Activated B cell treated with CpG ODN at 0.5 μM for 24 hours (primary cell): Measurements from ENCODE around the gene ANTXR2. TPM values are rescaled to one million over a fixed set of nuclear protein-coding genes. Genes with fewer than 3 reads are reported as not detected.
"Not testable (repeated sequence)": the region's sequence is repeated elsewhere in the genome, so short reads cannot be mapped to it uniquely, and the experiment has no call there.

Source experiments
- ATAC-seq: fragments of 200-7000 bp; cut with Tn5 transposase; one replicate; pipeline ENCODE4 v1.10.0; 2021; ENCODE audit warnings: low read depth, mild to moderate bottlenecking, moderate library complexity
- CTCF ChIA-PET: fragments of 350-600 bp; sonication (Branson Sonifier 250); formaldehyde crosslinking; loops from one replicate; lab custom pipeline; 2021; ENCODE audit warnings: antibody characterized with exemption; lab: Charles Lee
- POLR2A ChIA-PET: fragments of 350-600 bp; sonication (Branson Sonifier 250); formaldehyde crosslinking; loops from one replicate; lab custom pipeline; 2021; ENCODE audit warnings: antibody characterized with exemption; lab: Charles Lee
- DNase-seq: peaks from one replicate; pipeline ENCODE4 v3.0.0; 2022
- H3K27ac Mint-ChIP-seq: one replicate; pipeline ENCODE4 v1.8.0; 2020; ENCODE audit warnings: mixed read lengths
- H3K27me3 Mint-ChIP-seq: one replicate; pipeline ENCODE4 v1.8.0; 2021; ENCODE audit warnings: mixed read lengths
- H3K36me3 Mint-ChIP-seq: one replicate; pipeline ENCODE4 v1.8.0; 2021; ENCODE audit warnings: low read depth, mixed read lengths
- H3K4me1 Mint-ChIP-seq: one replicate; pipeline ENCODE4 v1.8.0; 2021; ENCODE audit warnings: mixed read lengths
- H3K4me3 Mint-ChIP-seq: one replicate; pipeline ENCODE4 v1.8.0; 2020; ENCODE audit warnings: mild to moderate bottlenecking, mixed read lengths
- H3K9me3 Mint-ChIP-seq: one replicate; pipeline ENCODE4 v1.8.0; 2020; ENCODE audit warnings: mixed read lengths
- CTCF ChIP-seq: fragments of 200-600 bp; IDR thresholded peaks from one replicate; pipeline ENCODE4 v1.8.0; 2022; ENCODE audit warnings: antibody characterized with exemption, mild to moderate bottlenecking
- intact Hi-C: fragments of 100-400 bp; cut with micrococcal nuclease; formaldehyde crosslinking; loops from one replicate; pipeline ENCODE4 v1.15.1; 2024
- total RNA-seq: library from RNA; stranded (reverse); gene quantifications from 2 replicates; pipeline ENCODE4 v1.2.3, GENCODE V29; 2022

ANTXR2 gene
- total RNA-seq, 1 donor from 2014 or later, result 19.6 TPM

- ATAC-seq, result no peak
- no peaks in the 10 kb centered on the region for H3K27me3 Mint-ChIP-seq
- CTCF ChIA-PET, result no interaction called here
- no peak overlapping the region for H3K27ac Mint-ChIP-seq
- H3K9me3 Mint-ChIP-seq, result no peaks in the 10 kb centered on the region
- TF ChIP-seq CTCF, result no peak
- peaks cover 42% of the 10 kb centered on the region for H3K36me3 Mint-ChIP-seq
- H3K4me1 Mint-ChIP-seq, result peaks cover 48% of the 10 kb centered on the region
- intact Hi-C loops, result no loop called here
- POLR2A ChIA-PET, result interaction anchor here (1.0 kb wide), 1 partner anchor 211 kb away, joined by 4 read pairs; no protein-coding TSS in a partner anchor
- DNase-seq, result no peak
- no peak overlapping the region for H3K4me3 Mint-ChIP-seq
These were observed 81.4 kb downstream of the ANTXR2 start for GRCh38 chr4:79991601-79992000.

GRCh38 chr4:79991100-79991499, 81.9 kb downstream of the ANTXR2 start:
- H3K9me3 Mint-ChIP-seq, H3K27me3 Mint-ChIP-seq, H3K27ac Mint-ChIP-seq, ATAC-seq, H3K4me3 Mint-ChIP-seq, intact Hi-C loops, CTCF ChIA-PET, DNase-seq: not testable (repeated sequence)
- Mint-ChIP-seq H3K36me3 (peaks cover 41% of the 10 kb centered on the region), H3K4me1 (peaks cover 48% of the 10 kb centered on the region)
- POLR2A ChIA-PET, result interaction anchor here (1.0 kb wide), 1 partner anchor 211 kb away, joined by 4 read pairs; no protein-coding TSS in a partner anchor

- no peaks in the 10 kb centered on the region for H3K9me3 Mint-ChIP-seq
These were observed 85.6 kb downstream of the ANTXR2 start for GRCh38 chr4:79987401-79987800.

GRCh38 chr4:79983431-79983830, 89.6 kb downstream of the ANTXR2 start:
- Mint-ChIP-seq H3K9me3 (no peaks in the 10 kb centered on the region), H3K4me3 (no peak overlapping the region), H3K27me3 (no peaks in the 10 kb centered on the region), H3K27ac (no peak overlapping the region), H3K36me3 (peaks cover 50% of the 10 kb centered on the region), H3K4me1 (peaks cover 2% of the 10 kb centered on the region)
- CTCF ChIA-PET, result no interaction called here
- intact Hi-C loops, result no loop called here
- ATAC-seq, result no peak
- no peak for TF ChIP-seq CTCF
- POLR2A ChIA-PET, result no interaction called here
- no peak for DNase-seq

More at GRCh38 chr4:79987401-79987800, 85.6 kb downstream of the ANTXR2 start:
- H3K27ac Mint-ChIP-seq, result no peak overlapping the region
- ATAC-seq, result no peak
- DNase-seq, result no peak
- POLR2A ChIA-PET, result interaction anchor here (0.7 kb wide), 1 partner anchor 30 kb away, joined by 4 read pairs; no protein-coding TSS in a partner anchor
- TF ChIP-seq CTCF, result no peak
- peaks cover 35% of the 10 kb centered on the region for H3K36me3 Mint-ChIP-seq
- H3K4me3 Mint-ChIP-seq, result no peak overlapping the region
- CTCF ChIA-PET, result no interaction called here
- H3K4me1 Mint-ChIP-seq, result peaks cover 31% of the 10 kb centered on the region
- H3K27me3 Mint-ChIP-seq, result no peaks in the 10 kb centered on the region
- intact Hi-C loops, result no loop called here

GRCh38 chr4:79982601-79983322, 90.3 kb downstream of the ANTXR2 start:
- no peaks in the 10 kb centered on the region for H3K9me3 Mint-ChIP-seq
- intact Hi-C loops, result no loop called here
- H3K36me3 Mint-ChIP-seq, result peaks cover 56% of the 10 kb centered on the region
- ChIA-PET POLR2A (no interaction called here), CTCF (no interaction called here)
- no peaks in the 10 kb centered on the region for H3K27me3 Mint-ChIP-seq
- ATAC-seq (no peak), DNase-seq (no peak)
- H3K4me1 Mint-ChIP-seq, result no peaks in the 10 kb centered on the region
- no peak for TF ChIP-seq CTCF
- H3K4me3 Mint-ChIP-seq, result no peak overlapping the region
- H3K27ac Mint-ChIP-seq, result no peak overlapping the region
